ENCODE data around the gene HUNK.

The HUNK gene

GRCh38 chr21:31896019-31896418 is 23.2 kb downstream of the HUNK start:
- Mint-ChIP-seq H3K9me3 (no peaks in the 10 kb centered on the region), H3K4me1 (ENCODE audit: low read depth) (peaks cover 11% of the 10 kb centered on the region), H3K4me3 (no peak overlapping the region), H3K36me3 (ENCODE audit: low read depth) (no peaks in the 10 kb centered on the region), H3K27me3 (peaks cover 20% of the 10 kb centered on the region), H3K27ac (no peak overlapping the region)
- no peak for DNase-seq

- H3K36me3 Mint-ChIP-seq (ENCODE audit: low read depth), result no peaks in the 10 kb centered on the region
- H3K27ac Mint-ChIP-seq, result no peak overlapping the region
- H3K27me3 Mint-ChIP-seq, result peaks cover 16% of the 10 kb centered on the region
- peaks cover 11% of the 10 kb centered on the region for H3K4me1 Mint-ChIP-seq (ENCODE audit: low read depth)
- H3K4me3 Mint-ChIP-seq, result no peak overlapping the region
- no peak for DNase-seq
- H3K9me3 Mint-ChIP-seq, result no peaks in the 10 kb centered on the region
Observed at GRCh38 chr21:31897311-31897710, 24.5 kb downstream of the HUNK start.

- H3K36me3 Mint-ChIP-seq (ENCODE audit: low read depth), result no peaks in the 10 kb centered on the region
- no peaks in the 10 kb centered on the region for H3K9me3 Mint-ChIP-seq
- H3K4me1 Mint-ChIP-seq (ENCODE audit: low read depth), result peaks cover 11% of the 10 kb centered on the region
- peaks cover 3% of the 10 kb centered on the region for H3K27me3 Mint-ChIP-seq
- no peak for DNase-seq
- H3K4me3 Mint-ChIP-seq, result no peak overlapping the region
- no peak overlapping the region for H3K27ac Mint-ChIP-seq
Observed at GRCh38 chr21:31898933-31899630, 26.3 kb downstream of the HUNK start.

GRCh38 chr21:31900121-31900895 is 27.5 kb downstream of the HUNK start:
- Mint-ChIP-seq H3K4me1 (ENCODE audit: low read depth) (peaks cover 11% of the 10 kb centered on the region), H3K36me3 (ENCODE audit: low read depth) (no peaks in the 10 kb centered on the region), H3K4me3 (no peak overlapping the region), H3K9me3 (no peaks in the 10 kb centered on the region), H3K27ac (no peak overlapping the region), H3K27me3 (peaks cover 4% of the 10 kb centered on the region)
- no peak for DNase-seq

- Mint-ChIP-seq H3K4me1 (ENCODE audit: low read depth) (peaks cover 11% of the 10 kb centered on the region), H3K36me3 (ENCODE audit: low read depth) (no peaks in the 10 kb centered on the region), H3K9me3 (no peaks in the 10 kb centered on the region), H3K27me3 (peaks cover 11% of the 10 kb centered on the region), H3K4me3 (no peak overlapping the region), H3K27ac (no peak overlapping the region)
- no peak for DNase-seq
Observed at GRCh38 chr21:31901315-31901714, 28.5 kb downstream of the HUNK start.

- Mint-ChIP-seq H3K36me3 (ENCODE audit: low read depth) (no peaks in the 10 kb centered on the region), H3K4me1 (ENCODE audit: low read depth) (peaks cover 11% of the 10 kb centered on the region), H3K27me3 (peaks cover 18% of the 10 kb centered on the region), H3K4me3 (no peak overlapping the region), H3K9me3 (no peaks in the 10 kb centered on the region), H3K27ac (no peak overlapping the region)
- DNase-seq, result no peak
Observed at GRCh38 chr21:31902438-31902837, 29.6 kb downstream of the HUNK start.

- DNase-seq, result no peak
- no peak overlapping the region for H3K4me3 Mint-ChIP-seq
- H3K36me3 Mint-ChIP-seq (ENCODE audit: low read depth), result no peaks in the 10 kb centered on the region
- H3K9me3 Mint-ChIP-seq, result no peaks in the 10 kb centered on the region
- H3K27me3 Mint-ChIP-seq, result peaks cover 30% of the 10 kb centered on the region
- peaks cover 7% of the 10 kb centered on the region for H3K4me1 Mint-ChIP-seq (ENCODE audit: low read depth)
- no peak overlapping the region for H3K27ac Mint-ChIP-seq
Observed at GRCh38 chr21:31903896-31904295, 31.1 kb downstream of the HUNK start.

GRCh38 chr21:31905503-31906451 is 33.0 kb downstream of the HUNK start:
- Mint-ChIP-seq H3K27me3 (peaks cover 46% of the 10 kb centered on the region), H3K36me3 (ENCODE audit: low read depth) (no peaks in the 10 kb centered on the region), H3K4me1 (ENCODE audit: low read depth) (no peaks in the 10 kb centered on the region), H3K27ac (no peak overlapping the region), H3K4me3 (no peak overlapping the region), H3K9me3 (no peaks in the 10 kb centered on the region)
- no peak for DNase-seq

GRCh38 chr21:31908106-31909031 is 35.5 kb downstream of the HUNK start:
- Mint-ChIP-seq H3K9me3 (no peaks in the 10 kb centered on the region), H3K27ac (no peak overlapping the region), H3K4me1 (ENCODE audit: low read depth) (no peaks in the 10 kb centered on the region), H3K27me3 (peaks cover 58% of the 10 kb centered on the region), H3K4me3 (no peak overlapping the region), H3K36me3 (ENCODE audit: low read depth) (no peaks in the 10 kb centered on the region)
- no peak for DNase-seq

- Mint-ChIP-seq H3K36me3 (ENCODE audit: low read depth) (no peaks in the 10 kb centered on the region), H3K4me1 (ENCODE audit: low read depth) (no peaks in the 10 kb centered on the region), H3K9me3 (no peaks in the 10 kb centered on the region), H3K27me3 (peaks cover 58% of the 10 kb centered on the region), H3K27ac (no peak overlapping the region), H3K4me3 (no peak overlapping the region)
- no peak for DNase-seq
Observed at GRCh38 chr21:31909153-31910073, 36.6 kb downstream of the HUNK start.

GRCh38 chr21:31910074-31910470 is 37.3 kb downstream of the HUNK start:
- Mint-ChIP-seq H3K27ac (no peak overlapping the region), H3K9me3 (no peaks in the 10 kb centered on the region), H3K4me3 (no peak overlapping the region), H3K27me3 (peaks cover 55% of the 10 kb centered on the region), H3K4me1 (ENCODE audit: low read depth) (no peaks in the 10 kb centered on the region), H3K36me3 (ENCODE audit: low read depth) (no peaks in the 10 kb centered on the region)
- DNase-seq, result no peak

- no peak overlapping the region for H3K4me3 Mint-ChIP-seq
- no peak for DNase-seq
- H3K36me3 Mint-ChIP-seq (ENCODE audit: low read depth), result no peaks in the 10 kb centered on the region
- no peaks in the 10 kb centered on the region for H3K9me3 Mint-ChIP-seq
- H3K27me3 Mint-ChIP-seq, result peaks cover 47% of the 10 kb centered on the region
- no peaks in the 10 kb centered on the region for H3K4me1 Mint-ChIP-seq (ENCODE audit: low read depth)
- no peak overlapping the region for H3K27ac Mint-ChIP-seq
Observed at GRCh38 chr21:31911138-31911907, 38.5 kb downstream of the HUNK start.
